GM19099 (cell line): ENCODE measurements around the gene RGL1.

Experiments used
- POLR2A ChIP-seq: IDR thresholded peaks from 3 replicates; pipeline ENCODE4 v1.6.1; 2011; ENCODE audit warnings: low read depth; ENCODE audit not compliant: insufficient read length; ENCODE audit errors: extremely low read depth

RGL1 gene

GRCh38 chr1:183945428-183946319 lies 140.8 kb downstream of the RGL1 start:
- no peak for TF ChIP-seq POLR2A

GRCh38 chr1:183946320-183946613 lies 141.3 kb downstream of the RGL1 start:
- no peak for TF ChIP-seq POLR2A

GRCh38 chr1:183947988-183948387 lies 143.1 kb downstream of the RGL1 start:
- TF ChIP-seq POLR2A = no peak

- no peak for TF ChIP-seq POLR2A
Observed at GRCh38 chr1:183952101-183952500, 147.2 kb downstream of the RGL1 start.

GRCh38 chr1:183953031-183953430 lies 148.1 kb downstream of the RGL1 start:
- no peak for TF ChIP-seq POLR2A

GRCh38 chr1:183954496-183954895 lies 149.6 kb downstream of the RGL1 start:
- no peak for TF ChIP-seq POLR2A

- no peak for TF ChIP-seq POLR2A
Observed at GRCh38 chr1:183956559-183957188, 151.8 kb downstream of the RGL1 start.

- no peak for TF ChIP-seq POLR2A
Observed at GRCh38 chr1:183957216-183957830, 152.4 kb downstream of the RGL1 start.

GRCh38 chr1:183958958-183959357 lies 154.0 kb downstream of the RGL1 start:
- TF ChIP-seq POLR2A = no peak

GRCh38 chr1:183961132-183961531 lies 156.2 kb downstream of the RGL1 start:
- no peak for TF ChIP-seq POLR2A

GRCh38 chr1:183962903-183963302 lies 158.0 kb downstream of the RGL1 start:
- TF ChIP-seq POLR2A = no peak

- no peak for TF ChIP-seq POLR2A
Observed at GRCh38 chr1:183965726-183966125, 160.8 kb downstream of the RGL1 start.

- TF ChIP-seq POLR2A = no peak
Observed at GRCh38 chr1:183966487-183966886, 161.6 kb downstream of the RGL1 start.

- no peak for TF ChIP-seq POLR2A
Observed at GRCh38 chr1:183967914-183968313, 163.0 kb downstream of the RGL1 start.

GRCh38 chr1:183968386-183968785 lies 163.5 kb downstream of the RGL1 start:
- TF ChIP-seq POLR2A = no peak
